Embryonic facial prominence (tissue), 1 donor: Measurements from ENCODE around the gene LPP.
"Not testable (repeated sequence)": the region's sequence is repeated elsewhere in the genome, so short reads cannot be mapped to it uniquely, and the experiment has no call there.

Experiments
- DNase-seq: peaks from one replicate; pipeline ENCODE4 v3.0.0-alpha.2; 2016; ENCODE audit errors: extremely low spot score

The LPP gene

GRCh38 chr3:188400494-188401243, 246.7 kb downstream of the LPP start:
- DNase-seq, result no peak

GRCh38 chr3:188401244-188401993, 247.5 kb downstream of the LPP start:
- no peak for DNase-seq

- DNase-seq, result no peak
Observed at GRCh38 chr3:188402229-188402628, 248.3 kb downstream of the LPP start.

DNA sequence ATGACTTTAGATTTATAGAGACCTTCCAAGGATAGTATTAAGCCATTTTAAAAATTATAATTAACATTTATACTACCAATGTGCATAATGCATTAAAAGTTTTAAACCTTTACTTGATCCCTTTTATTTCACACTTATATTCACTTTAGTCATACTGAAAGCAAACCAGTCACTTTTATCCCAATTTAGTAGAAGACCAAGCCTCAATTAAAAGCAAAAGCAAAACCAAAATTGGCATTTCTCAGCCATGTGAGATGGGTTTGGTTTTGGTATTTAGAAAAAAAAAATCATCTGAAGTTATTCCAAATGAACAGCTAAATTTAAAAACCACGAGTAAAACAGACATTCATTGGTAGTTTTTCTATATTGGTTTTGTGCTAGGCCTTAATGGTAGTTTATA, 249.4 kb downstream of the LPP start:
- DNase-seq, result no peak

GRCh38 chr3:188404124-188404523, 250.2 kb downstream of the LPP start:
- DNase-seq, result no peak

DNA sequence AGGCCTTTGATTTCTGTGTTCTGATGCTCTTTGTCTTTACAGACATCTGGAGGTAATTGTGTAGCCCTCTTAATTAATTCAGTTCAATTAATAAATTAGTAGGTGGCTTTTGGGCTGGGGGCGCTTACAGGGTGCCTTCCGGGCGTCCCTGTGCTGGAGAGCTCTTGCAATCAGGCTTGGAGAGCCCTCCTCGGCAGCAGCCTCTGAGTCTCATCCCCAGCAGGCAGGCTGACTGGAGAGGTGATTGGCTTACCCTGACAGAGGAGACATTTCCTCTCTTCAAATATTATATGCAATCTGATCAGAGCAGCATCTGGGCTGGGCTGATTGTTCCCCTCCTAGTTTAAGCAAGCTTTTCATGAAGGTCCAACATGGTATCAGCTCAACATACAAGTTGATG, 250.7 kb downstream of the LPP start:
- no peak for DNase-seq

GRCh38 chr3:188407158-188407880, 253.4 kb downstream of the LPP start:
- no peak for DNase-seq

DNA sequence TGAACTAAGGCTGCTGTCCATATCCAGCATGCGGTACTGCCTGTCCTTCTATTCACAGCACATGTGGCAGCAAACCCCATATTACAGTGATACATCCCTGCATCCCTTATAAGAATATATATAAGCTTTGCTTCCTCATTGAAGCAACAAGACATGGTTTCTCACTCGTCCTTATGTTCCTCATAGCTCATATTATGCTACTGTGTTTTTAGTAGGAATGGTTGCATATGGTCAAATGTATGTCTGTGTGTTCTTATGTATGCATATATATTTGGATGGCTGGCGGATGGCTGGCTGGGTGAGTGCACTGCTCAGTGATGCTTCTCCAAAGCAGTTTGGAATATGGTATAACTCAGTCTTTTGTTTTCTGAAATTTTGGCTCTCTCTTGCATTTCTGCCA, 254.9 kb downstream of the LPP start:
- no peak for DNase-seq

GRCh38 chr3:188411750-188412149, 257.8 kb downstream of the LPP start:
- no peak for DNase-seq

- no peak for DNase-seq
Observed at GRCh38 chr3:188415196-188415595, 261.2 kb downstream of the LPP start.

- no peak for DNase-seq
Observed at GRCh38 chr3:188416041-188416440, 262.1 kb downstream of the LPP start.

GRCh38 chr3:188417271-188417696, 263.3 kb downstream of the LPP start:
- DNase-seq, result no peak

DNA sequence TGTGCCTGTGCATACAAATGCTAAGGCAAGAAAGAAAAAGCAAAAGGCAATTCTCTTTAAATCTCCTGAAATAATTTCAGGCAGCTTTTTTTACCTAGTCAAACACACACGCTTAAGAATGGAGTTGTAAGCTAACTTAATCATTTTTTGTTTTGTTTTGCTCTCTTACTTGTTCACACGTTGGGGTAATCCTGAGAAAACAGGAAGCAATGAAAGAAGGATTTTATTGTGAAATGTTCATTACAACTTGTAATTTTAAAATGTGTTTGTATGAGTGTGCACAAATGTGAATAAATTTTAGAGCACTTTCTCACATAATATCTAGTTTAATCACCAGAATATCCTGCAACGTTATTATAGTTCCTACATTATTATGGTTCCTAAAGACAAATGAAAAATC, 263.8 kb downstream of the LPP start:
- no peak for DNase-seq

GRCh38 chr3:188421151-188421821, 267.3 kb downstream of the LPP start:
- DNase-seq, result peak; percentile 72

DNA sequence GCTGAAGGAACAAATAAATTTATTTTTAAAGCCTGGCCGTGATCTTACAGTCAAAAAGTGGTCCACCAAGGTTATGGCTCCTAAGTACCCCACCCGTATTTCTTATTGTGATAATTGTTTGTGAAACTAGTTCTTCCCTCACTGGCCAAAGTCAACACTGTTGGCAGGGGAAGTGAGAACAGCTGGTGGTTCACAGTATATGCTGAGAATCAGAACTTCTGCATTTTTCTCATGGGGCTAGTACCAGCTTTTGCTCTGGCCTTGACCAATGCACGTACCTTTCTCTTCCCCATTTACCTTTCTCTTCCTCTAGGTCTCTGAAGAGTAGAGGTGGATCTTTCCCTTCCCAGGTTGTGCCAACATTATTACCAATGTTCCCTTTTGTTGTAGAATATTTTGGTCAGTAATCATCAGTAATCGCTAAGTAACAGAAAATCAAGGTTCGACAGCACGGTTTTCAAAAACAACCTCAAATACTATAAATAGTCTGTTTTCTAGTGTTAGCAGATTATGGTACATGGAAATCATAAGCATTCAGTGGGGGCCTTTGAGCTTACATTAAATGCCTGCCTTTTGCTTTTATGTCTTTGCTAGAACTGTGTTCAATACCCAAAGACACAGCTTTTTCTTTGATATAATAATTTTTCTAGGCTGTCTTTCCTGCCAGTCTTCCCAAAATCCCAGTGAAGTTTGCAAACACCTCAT, 268.0 kb downstream of the LPP start:
- DNase-seq, result no peak

- not testable (repeated sequence) for DNase-seq
Observed at GRCh38 chr3:188427981-188428380, 274.0 kb downstream of the LPP start.

DNA sequence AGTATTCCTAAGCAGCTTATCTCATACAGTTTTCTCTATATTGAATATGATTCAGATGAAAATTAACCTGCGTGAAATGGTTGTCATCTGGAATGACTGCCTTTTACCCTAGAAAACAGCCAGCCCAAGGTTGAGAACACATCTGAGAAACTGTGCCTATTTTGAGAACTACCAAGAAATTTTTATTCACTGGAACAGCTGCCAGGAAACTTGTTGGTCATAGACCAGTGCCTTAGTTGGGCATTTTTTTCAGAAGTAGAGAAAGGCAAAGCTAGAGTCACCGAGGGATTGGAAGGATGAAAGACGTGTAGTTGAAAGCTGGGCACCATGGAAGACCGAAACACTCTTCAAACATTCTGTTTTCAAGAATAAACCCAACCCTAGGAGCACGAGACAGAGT, 277.1 kb downstream of the LPP start:
- no peak for DNase-seq

GRCh38 chr3:188431553-188431952, 277.6 kb downstream of the LPP start:
- DNase-seq, result no peak

DNA sequence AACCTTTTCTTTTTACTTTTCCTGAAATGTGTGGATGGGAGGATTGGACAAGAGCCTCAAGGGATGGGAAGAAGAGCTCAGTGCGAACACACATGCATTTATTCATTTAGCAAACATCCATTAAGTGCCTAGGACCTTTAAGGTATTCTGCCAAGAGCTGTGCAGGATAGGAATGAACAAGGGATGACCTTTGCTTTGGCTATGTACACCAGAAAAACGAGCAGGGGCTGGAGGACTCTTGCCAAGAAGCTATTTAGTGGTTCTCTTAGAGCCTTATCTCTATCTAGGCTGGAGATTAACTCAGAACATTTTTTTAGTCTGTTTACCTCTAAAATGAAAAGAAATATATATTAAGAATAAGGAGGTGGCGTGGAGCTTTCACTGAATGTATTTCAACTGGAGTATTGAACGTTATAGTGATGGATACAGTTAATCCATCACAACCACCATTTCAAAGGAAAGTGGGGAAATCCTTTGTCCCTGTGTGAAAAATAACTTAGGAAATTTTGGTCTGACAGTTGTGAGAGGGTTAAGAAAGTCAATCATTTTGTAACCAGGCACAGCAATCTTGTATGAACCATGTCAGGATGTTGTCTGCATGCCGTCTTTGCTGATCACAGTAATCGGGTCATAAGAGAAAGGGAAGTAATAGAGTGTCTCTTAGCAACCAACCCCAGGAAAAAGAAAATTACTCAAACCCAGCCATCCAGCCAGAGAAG, 279.0 kb downstream of the LPP start:
- DNase-seq, result peak; percentile 13

DNA sequence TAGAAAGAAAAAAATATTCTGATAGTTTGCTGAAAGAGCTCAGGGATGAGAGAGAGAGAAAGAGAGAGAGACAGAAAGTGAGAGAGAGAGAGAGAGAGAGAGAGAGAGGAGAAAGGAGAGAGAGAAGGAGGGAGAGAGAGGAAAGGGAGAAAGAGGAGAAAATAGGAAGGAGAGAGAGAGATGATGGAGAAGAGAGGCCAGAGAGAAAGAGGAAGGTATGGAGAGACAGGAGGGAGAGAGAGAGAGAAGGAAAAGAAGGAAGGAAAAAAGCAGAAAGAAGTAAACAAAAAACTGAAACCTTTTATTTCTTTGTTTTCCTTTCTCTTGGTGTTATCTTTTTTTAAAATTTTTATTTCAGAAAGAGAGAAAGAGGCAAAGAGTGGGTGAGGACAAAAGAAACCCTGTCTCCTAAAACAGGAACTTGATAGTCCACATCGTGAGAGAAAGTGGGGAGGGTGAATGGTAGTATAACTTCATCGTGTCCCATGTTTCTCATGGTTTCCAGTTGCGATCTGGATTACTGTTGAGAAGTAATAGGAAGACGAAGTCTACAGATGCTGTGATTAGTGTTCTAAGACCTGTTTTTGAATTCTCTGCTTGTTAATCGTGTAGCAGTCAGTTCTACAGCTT, 279.7 kb downstream of the LPP start:
- DNase-seq, result no peak
